ENCODE measurements around the gene PXDC1. TPM values are rescaled to one million over a fixed set of nuclear protein-coding genes. Genes with fewer than 3 reads are reported as not detected.

Gene PXDC1
- total RNA-seq, 4 donors from 2014 or later = 73.5 to 102 (median 82.7) TPM

GRCh38 chr6:3743541-3743940 lies 8.0 kb downstream of the PXDC1 start:
- WGBS, 2 donors = 87 to 93% methylated on average over 10 of the region's 10 CpGs
- no peak for DNase-seq
- Histone ChIP-seq H3K27ac (peak overlapping the region; percentile 60 to 100 (median 70)), H3K9me3 (no peaks in the 10 kb centered on the region), H3K4me1 (peaks cover 52 to 74% of the 10 kb centered on the region in 2 donors), H3K27me3 (no peaks in the 10 kb centered on the region), H3K4me3 (replicated peaks in 1 of 3) (no peak overlapping the region), H3K36me3 (peaks cover 0 to 3% of the 10 kb centered on the region in 2 donors)
- TF ChIP-seq POLR2A (IDR thresholded peaks at IDR 0.05) (no peak), CTCF (IDR thresholded peaks at IDR 0.05) (no peak)
- intact Hi-C loops (cut with DNase I) = loop anchor here (10.0 kb wide), 2 partner anchors 241 to 411 kb away; no protein-coding TSS in a partner anchor

- peak overlapping the region; percentile 60 to 100 (median 70) for H3K27ac ChIP-seq
- no peak for TF ChIP-seq POLR2A (IDR thresholded peaks at IDR 0.05)
- peak; percentile 82 to 97 (median 95) for TF ChIP-seq CTCF (IDR thresholded peaks at IDR 0.05)
- no peaks in the 10 kb centered on the region for H3K9me3 ChIP-seq
- WGBS, 2 donors = 29 to 31% methylated on average over 37 of the region's 37 CpGs
- no peak overlapping the region for H3K4me3 ChIP-seq (replicated peaks in 1 of 3)
- H3K4me1 ChIP-seq = peaks cover 44 to 65% of the 10 kb centered on the region in 2 donors
- no peaks in the 10 kb centered on the region for H3K27me3 ChIP-seq
- intact Hi-C loops (cut with DNase I) = loop anchor here (10.0 kb wide), 2 partner anchors 242 to 412 kb away; no protein-coding TSS in a partner anchor
- H3K36me3 ChIP-seq = peaks cover 1 to 11% of the 10 kb centered on the region in 2 donors
- peak; percentile 86 to 92 for DNase-seq
Observed at GRCh38 chr6:3742426-3743344, 8.8 kb downstream of the PXDC1 start.

- intact Hi-C loops (cut with DNase I) = loop anchor here (10.0 kb wide), 2 partner anchors 243 to 413 kb away; no protein-coding TSS in a partner anchor
- H3K36me3 ChIP-seq = peaks cover 8 to 18% of the 10 kb centered on the region in 2 donors
- TF ChIP-seq POLR2A (IDR thresholded peaks at IDR 0.05) = no peak
- no peak for TF ChIP-seq CTCF (IDR thresholded peaks at IDR 0.05)
- 28 to 37% methylated on average over 3 of the region's 3 CpGs for WGBS, 2 donors
- H3K27ac ChIP-seq = peak overlapping the region in 2 of 3 donors; percentile 70 to 100
- no peak overlapping the region for H3K4me3 ChIP-seq (replicated peaks in 1 of 3)
- no peak for DNase-seq
- no peaks in the 10 kb centered on the region for H3K9me3 ChIP-seq
- peaks cover 40 to 59% of the 10 kb centered on the region in 2 donors for H3K4me1 ChIP-seq
- H3K27me3 ChIP-seq = no peaks in the 10 kb centered on the region
Observed at GRCh38 chr6:3742076-3742425, 9.5 kb downstream of the PXDC1 start.

GRCh38 chr6:3741477-3741871 lies 10.0 kb downstream of the PXDC1 start:
- Histone ChIP-seq H3K4me1 (peaks cover 39 to 53% of the 10 kb centered on the region in 2 donors), H3K4me3 (replicated peaks in 1 of 3) (no peak overlapping the region), H3K9me3 (no peaks in the 10 kb centered on the region), H3K36me3 (peaks cover 13 to 23% of the 10 kb centered on the region in 2 donors), H3K27ac (peak overlapping the region in 2 of 3 donors; percentile 28 to 100), H3K27me3 (no peaks in the 10 kb centered on the region)
- TF ChIP-seq POLR2A (IDR thresholded peaks at IDR 0.05) (no peak), CTCF (IDR thresholded peaks at IDR 0.05) (no peak)
- 73 to 78% methylated on average over 13 of the region's 13 CpGs for WGBS, 2 donors
- DNase-seq = no peak
- intact Hi-C loops (cut with DNase I) = loop anchor here (10.0 kb wide), 2 partner anchors 243 to 413 kb away; no protein-coding TSS in a partner anchor

Data from thyroid gland (tissue), 4 donors.